ENCODE measurements around the gene DUS3L.

DUS3L gene

DNA sequence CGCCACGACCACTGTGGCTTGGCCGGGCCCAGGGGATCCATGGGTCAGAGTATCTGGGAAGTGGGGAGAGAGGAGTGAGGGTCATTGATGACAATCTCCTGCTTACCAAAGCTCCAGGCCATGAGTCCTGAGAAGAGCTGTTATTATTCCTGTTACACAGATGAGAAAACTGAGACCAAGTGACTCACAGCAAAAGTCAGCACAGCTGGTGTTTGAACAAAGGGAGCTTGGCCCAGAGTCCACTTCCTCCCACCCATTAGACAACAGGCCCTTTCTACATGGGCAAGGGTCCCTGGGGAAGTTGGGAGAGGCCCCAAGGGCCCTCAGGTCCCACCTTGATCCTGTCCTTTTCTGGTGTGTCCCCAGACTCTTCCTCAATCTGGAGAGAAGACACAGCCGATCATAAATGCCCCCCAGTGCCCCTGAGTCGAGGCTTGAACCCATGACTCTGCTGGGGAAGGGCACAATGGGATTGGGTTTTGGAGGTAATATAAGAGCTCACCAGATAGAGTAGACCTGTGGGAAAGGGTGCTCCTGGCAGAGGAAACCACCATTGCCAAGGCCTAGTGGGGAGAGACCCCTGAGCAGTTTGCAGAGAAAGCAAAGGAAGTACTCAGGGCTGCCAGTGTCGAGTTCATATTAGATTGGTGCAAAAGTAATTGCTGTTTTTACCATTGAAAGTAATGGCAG is 41.7 kb upstream of the DUS3L start:
- no peaks in the 10 kb centered on the region for H3K27me3 ChIP-seq (replicated peaks; ENCODE audit: control insufficient read depth, insufficient read depth, low read length)
- TF ChIP-seq, protein P1, sequence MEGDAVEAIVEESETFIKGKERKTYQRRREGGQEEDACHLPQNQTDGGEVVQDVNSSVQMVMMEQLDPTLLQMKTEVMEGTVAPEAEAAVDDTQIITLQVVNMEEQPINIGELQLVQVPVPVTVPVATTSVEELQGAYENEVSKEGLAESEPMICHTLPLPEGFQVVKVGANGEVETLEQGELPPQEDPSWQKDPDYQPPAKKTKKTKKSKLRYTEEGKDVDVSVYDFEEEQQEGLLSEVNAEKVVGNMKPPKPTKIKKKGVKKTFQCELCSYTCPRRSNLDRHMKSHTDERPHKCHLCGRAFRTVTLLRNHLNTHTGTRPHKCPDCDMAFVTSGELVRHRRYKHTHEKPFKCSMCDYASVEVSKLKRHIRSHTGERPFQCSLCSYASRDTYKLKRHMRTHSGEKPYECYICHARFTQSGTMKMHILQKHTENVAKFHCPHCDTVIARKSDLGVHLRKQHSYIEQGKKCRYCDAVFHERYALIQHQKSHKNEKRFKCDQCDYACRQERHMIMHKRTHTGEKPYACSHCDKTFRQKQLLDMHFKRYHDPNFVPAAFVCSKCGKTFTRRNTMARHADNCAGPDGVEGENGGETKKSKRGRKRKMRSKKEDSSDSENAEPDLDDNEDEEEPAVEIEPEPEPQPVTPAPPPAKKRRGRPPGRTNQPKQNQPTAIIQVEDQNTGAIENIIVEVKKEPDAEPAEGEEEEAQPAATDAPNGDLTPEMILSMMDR (IDR thresholded peaks at IDR 0.05; ENCODE audit: insufficient read depth, low read length, poor library complexity, severe bottlenecking) = no peak
- H3K4me3 ChIP-seq (replicated peaks; ENCODE audit: low read depth, low read length) = no peak overlapping the region
- no peak for DNase-seq (ENCODE audit: extremely low read depth, insufficient read length)
- no peaks in the 10 kb centered on the region for H3K36me3 ChIP-seq (ENCODE audit: control insufficient read depth, insufficient read depth, low read length)

- no peaks in the 10 kb centered on the region for H3K27me3 ChIP-seq (replicated peaks; ENCODE audit: control insufficient read depth, insufficient read depth, low read length)
- no peak for DNase-seq (ENCODE audit: extremely low read depth, insufficient read length)
These were observed 41.1 kb upstream of the DUS3L start for GRCh38 chr19:5832061-5832460.

GRCh38 chr19:5831159-5831558 is 40.2 kb upstream of the DUS3L start:
- Histone ChIP-seq H3K4me3 (replicated peaks; ENCODE audit: low read depth, low read length) (no peak overlapping the region), H3K36me3 (ENCODE audit: control insufficient read depth, insufficient read depth, low read length) (no peaks in the 10 kb centered on the region), H3K27me3 (replicated peaks; ENCODE audit: control insufficient read depth, insufficient read depth, low read length) (no peaks in the 10 kb centered on the region)
- DNase-seq (ENCODE audit: extremely low read depth, insufficient read length) = no peak
- TF ChIP-seq, protein P1 (IDR thresholded peaks at IDR 0.05; ENCODE audit: insufficient read depth, low read length, poor library complexity, severe bottlenecking) = no peak

More at GRCh38 chr19:5832061-5832460, 41.1 kb upstream of the DUS3L start:
- TF ChIP-seq, protein P1 (IDR thresholded peaks at IDR 0.05; ENCODE audit: insufficient read depth, low read length, poor library complexity, severe bottlenecking) = no peak
- Histone ChIP-seq H3K4me3 (replicated peaks; ENCODE audit: low read depth, low read length) (no peak overlapping the region), H3K36me3 (ENCODE audit: control insufficient read depth, insufficient read depth, low read length) (no peaks in the 10 kb centered on the region)

- Histone ChIP-seq H3K36me3 (ENCODE audit: control insufficient read depth, insufficient read depth, low read length) (no peaks in the 10 kb centered on the region), H3K4me3 (replicated peaks; ENCODE audit: low read depth, low read length) (no peak overlapping the region), H3K27me3 (replicated peaks; ENCODE audit: control insufficient read depth, insufficient read depth, low read length) (no peaks in the 10 kb centered on the region)
- TF ChIP-seq, protein P1 (IDR thresholded peaks at IDR 0.05; ENCODE audit: insufficient read depth, low read length, poor library complexity, severe bottlenecking) = no peak
- DNase-seq (ENCODE audit: extremely low read depth, insufficient read length) = no peak
These were observed 38.8 kb upstream of the DUS3L start for GRCh38 chr19:5829567-5830310.

GRCh38 chr19:5828661-5829566 is 38.0 kb upstream of the DUS3L start:
- TF ChIP-seq, protein P1 (IDR thresholded peaks at IDR 0.05; ENCODE audit: insufficient read depth, low read length, poor library complexity, severe bottlenecking) = no peak
- DNase-seq (ENCODE audit: extremely low read depth, insufficient read length) = peak; percentile 53
- H3K4me3 ChIP-seq (replicated peaks; ENCODE audit: low read depth, low read length) = peak overlapping the region; percentile 60
- no peaks in the 10 kb centered on the region for H3K36me3 ChIP-seq (ENCODE audit: control insufficient read depth, insufficient read depth, low read length)
- H3K27me3 ChIP-seq (replicated peaks; ENCODE audit: control insufficient read depth, insufficient read depth, low read length) = no peaks in the 10 kb centered on the region

Data from GM06990 (cell line).